Fibroblast of villous mesenchyme (primary cell): Measurements from ENCODE around the gene ZNF516. TPM values are rescaled to one million over a fixed set of nuclear protein-coding genes. Genes with fewer than 3 reads are reported as not detected.

Source experiments
- DNase-seq: peaks from one replicate; pipeline ENCODE4 v3.0.0-alpha.2; 2010; ENCODE audit warnings: low read depth
- H3K4me3 ChIP-seq: 2 replicates; pipeline ENCODE4 v1.5.1; 2011; ENCODE audit warnings: low read depth, mild to moderate bottlenecking, low read length
- total RNA-seq: library from RNA; depleted of rRNA; stranded (reverse); fragments of >200 nt; gene quantifications from 2 replicates; pipeline ENCODE4 v1.2.3, GENCODE V29; 2012
- TF ChIP-seq, protein P1 (sequence below): IDR thresholded peaks from 2 replicates; pipeline ENCODE4 v1.5.1; 2012; ENCODE audit warnings: low read depth, mild to moderate bottlenecking, low read length; ENCODE audit not compliant: insufficient read depth

Gene ZNF516
- total RNA-seq, 1 donor, result 53.1 TPM

DNA sequence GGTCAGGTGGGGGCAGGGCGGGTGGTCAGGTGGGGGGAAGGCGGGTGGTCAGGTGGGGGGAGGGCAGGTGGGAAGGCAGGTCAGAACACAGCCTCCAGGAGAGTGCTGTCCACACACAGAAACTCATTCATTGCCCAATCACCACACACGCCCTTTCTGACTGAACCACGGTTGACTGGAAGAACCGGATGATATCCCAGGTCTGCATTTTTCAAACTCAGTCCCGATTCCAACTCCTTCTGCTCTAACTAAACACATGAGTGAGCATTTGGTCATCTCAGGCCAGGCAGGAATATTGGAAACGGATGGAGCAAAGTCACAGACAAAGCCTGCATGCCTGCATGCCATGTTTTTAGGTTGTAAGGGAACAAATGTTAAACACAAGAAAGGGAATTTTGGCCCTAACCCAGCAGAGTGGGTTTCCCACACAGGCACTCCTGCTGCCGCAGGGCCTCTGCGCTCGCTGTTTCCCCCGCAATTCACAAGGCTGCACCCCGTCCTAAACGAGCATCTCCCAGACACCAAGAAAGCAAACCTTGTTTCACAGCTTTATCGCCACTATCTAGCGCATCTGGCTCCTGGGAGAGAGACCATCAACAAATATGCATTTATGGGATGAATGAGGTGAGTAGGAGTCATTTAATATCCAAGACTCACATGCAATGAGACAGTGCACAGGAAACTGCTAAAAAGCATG, 100.1 kb downstream of the ZNF516 start:
- no peak for DNase-seq
- H3K4me3 ChIP-seq, result no peak overlapping the region
- TF ChIP-seq, protein P1, sequence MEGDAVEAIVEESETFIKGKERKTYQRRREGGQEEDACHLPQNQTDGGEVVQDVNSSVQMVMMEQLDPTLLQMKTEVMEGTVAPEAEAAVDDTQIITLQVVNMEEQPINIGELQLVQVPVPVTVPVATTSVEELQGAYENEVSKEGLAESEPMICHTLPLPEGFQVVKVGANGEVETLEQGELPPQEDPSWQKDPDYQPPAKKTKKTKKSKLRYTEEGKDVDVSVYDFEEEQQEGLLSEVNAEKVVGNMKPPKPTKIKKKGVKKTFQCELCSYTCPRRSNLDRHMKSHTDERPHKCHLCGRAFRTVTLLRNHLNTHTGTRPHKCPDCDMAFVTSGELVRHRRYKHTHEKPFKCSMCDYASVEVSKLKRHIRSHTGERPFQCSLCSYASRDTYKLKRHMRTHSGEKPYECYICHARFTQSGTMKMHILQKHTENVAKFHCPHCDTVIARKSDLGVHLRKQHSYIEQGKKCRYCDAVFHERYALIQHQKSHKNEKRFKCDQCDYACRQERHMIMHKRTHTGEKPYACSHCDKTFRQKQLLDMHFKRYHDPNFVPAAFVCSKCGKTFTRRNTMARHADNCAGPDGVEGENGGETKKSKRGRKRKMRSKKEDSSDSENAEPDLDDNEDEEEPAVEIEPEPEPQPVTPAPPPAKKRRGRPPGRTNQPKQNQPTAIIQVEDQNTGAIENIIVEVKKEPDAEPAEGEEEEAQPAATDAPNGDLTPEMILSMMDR, result no peak

DNA sequence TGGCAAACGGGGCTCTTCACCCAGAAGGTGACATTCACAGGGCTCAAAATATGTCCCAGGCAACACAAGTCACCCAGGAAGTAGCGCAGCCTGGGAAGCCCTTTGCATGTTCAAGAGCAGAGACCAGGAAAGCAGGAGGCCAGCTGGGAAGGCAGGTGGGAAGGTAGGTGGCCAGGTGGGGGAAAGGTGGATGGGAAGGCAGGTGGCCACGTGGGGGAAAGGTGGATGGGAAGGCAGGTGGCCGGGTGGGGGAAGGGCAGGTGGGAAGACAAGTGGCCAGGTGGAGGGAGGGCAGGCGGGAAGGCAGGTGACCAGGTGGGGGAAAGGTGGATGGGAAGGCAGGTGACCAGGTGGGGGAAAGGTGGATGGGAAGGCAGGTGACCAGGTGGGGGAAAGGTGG, 102.7 kb downstream of the ZNF516 start:
- TF ChIP-seq, protein P1, result no peak

DNA sequence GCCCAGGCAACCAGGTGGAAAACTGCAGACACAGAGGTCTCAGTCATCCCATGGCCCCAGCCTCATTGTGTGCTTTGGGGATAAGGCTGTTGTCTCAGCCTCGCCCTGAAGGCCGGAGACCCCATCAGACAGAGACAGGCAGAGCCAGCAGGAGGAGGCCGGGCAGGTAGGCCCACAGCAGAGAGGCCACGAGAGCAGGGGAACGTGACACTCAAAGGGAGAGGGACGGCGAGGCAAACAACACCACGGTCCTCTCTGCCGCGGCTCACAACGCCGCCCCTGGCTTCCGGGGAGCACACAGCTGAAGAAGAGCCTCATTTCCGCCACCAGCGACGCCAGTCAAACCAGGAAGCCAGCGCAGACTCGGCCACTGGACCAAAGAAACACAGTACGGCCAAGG, 103.3 kb downstream of the ZNF516 start:
- TF ChIP-seq, protein P1, result no peak
- no peak overlapping the region for H3K4me3 ChIP-seq
- no peak for DNase-seq

More for the DNA sequence above, 102.7 kb downstream of the ZNF516 start:
- DNase-seq, result no peak
- no peak overlapping the region for H3K4me3 ChIP-seq

DNA sequence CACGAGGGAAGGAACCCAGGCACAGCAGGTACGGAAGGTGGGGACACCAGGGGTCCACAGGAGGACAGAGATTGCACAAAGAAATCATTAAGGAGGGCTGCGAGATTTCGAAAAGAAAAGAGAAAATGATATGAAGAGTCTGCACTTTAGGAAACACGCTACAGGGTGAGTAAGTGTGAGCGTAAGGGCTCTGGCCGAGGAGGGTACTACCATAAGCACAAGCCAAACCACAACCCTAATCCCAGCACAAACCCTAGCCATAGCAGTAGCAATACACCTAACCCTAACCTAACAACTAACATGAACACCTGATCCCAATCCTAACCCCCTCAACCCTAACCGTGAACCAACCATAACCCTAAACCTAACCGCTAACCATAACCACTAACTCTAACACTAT, 104.0 kb downstream of the ZNF516 start:
- no peak overlapping the region for H3K4me3 ChIP-seq
- no peak for DNase-seq
- TF ChIP-seq, protein P1, result no peak

DNA sequence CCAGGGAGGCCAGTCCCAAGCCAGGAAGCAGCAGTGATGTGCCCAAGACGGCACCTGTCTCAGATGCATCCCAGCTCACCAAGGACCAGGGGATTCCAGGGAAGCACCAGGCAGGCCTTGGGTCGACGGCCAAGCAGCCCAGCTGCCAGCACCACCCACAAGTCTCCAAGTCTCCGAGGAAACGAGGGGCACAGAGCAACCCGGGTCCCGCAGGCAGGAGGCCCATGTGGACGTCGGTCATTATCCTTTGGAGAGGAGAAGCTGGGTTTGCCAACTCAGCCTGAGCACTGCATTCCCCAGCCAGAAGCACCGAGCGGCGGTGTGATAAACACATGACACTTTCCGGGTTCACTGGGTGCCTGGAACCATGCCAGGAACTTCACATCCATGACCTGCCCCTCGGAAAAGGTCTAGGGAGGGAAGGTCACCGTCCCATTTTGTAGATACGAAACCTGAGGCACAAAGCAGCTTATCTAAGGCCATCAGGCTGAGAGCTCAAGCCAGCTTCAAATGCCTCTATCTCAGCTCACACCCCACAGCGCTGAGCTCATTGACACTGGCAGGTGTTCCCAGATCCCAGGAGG, 104.5 kb downstream of the ZNF516 start:
- TF ChIP-seq, protein P1, result no peak
- H3K4me3 ChIP-seq, result no peak overlapping the region
- no peak for DNase-seq

DNA sequence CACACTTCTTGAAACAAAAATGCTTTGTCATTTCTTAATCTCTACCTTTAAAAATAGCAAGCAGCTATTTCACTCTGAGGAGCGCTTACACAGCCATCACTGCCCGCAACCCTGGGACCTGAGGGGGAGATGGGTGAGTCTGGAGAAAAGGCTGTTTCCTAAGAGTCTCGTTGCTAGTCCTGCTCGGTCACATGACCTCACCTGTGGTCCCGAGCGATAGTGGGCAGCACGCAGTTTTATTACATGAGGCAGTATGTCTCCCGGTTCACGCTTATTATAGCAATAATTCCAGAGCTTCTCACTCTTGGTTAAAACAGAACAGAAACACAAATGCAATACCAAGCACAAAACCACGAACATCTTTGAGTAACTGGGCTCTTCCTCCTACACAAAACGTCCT, 105.3 kb downstream of the ZNF516 start:
- TF ChIP-seq, protein P1, result no peak
- DNase-seq, result no peak

More for the DNA sequence above, 105.3 kb downstream of the ZNF516 start:
- no peak overlapping the region for H3K4me3 ChIP-seq
